GM21619 (cell line): Measurements from ENCODE around the gene CDK5R2.

ENCODE experiments used
- ATAC-seq: cut with Tn5 transposase; IDR thresholded peaks from one replicate; pipeline ENCODE4 v1.9.1; 2021; ENCODE audit not compliant: unreplicated experiment

CDK5R2 gene

DNA sequence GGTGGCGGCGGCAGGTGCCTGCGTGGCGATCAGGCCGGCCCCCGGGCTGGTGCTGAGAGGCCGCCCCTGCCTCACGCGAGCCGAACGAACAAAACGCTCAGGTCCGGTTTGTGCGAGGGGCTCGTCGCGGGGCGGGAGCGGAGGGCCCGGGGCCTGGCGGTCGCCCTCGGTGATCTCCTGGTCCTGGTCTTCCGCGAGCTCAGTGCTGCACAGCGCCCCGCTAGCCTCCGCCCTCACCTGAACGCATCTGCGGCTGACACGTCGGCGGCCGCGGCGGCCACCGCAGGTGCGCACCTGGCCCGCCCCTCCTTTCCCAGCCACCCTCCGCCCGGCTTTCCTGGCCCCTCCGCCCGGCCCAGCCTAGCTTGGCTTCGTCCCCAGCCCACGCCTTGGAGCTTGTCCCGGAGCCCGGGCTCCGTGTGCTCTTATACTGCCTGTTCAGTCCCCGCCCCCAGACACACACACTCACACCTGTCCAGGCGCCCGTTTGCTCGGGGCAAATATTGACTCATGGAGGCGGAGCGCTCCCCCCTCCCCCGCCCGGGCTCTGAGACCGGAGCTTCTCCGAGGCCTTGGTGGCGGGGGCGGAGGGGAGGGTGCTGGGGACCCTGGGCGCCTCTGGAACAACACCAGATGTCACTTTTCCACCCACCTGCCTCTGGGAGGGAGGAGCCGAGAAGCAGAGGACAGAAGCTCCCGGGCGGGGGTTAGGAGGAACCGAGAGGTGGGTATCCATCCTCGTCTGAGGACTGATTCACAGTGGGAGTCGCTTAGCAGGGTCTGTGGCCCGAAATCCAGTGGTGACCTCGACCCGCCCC is 42.3 kb downstream of the CDK5R2 start:
- no peak for ATAC-seq

DNA sequence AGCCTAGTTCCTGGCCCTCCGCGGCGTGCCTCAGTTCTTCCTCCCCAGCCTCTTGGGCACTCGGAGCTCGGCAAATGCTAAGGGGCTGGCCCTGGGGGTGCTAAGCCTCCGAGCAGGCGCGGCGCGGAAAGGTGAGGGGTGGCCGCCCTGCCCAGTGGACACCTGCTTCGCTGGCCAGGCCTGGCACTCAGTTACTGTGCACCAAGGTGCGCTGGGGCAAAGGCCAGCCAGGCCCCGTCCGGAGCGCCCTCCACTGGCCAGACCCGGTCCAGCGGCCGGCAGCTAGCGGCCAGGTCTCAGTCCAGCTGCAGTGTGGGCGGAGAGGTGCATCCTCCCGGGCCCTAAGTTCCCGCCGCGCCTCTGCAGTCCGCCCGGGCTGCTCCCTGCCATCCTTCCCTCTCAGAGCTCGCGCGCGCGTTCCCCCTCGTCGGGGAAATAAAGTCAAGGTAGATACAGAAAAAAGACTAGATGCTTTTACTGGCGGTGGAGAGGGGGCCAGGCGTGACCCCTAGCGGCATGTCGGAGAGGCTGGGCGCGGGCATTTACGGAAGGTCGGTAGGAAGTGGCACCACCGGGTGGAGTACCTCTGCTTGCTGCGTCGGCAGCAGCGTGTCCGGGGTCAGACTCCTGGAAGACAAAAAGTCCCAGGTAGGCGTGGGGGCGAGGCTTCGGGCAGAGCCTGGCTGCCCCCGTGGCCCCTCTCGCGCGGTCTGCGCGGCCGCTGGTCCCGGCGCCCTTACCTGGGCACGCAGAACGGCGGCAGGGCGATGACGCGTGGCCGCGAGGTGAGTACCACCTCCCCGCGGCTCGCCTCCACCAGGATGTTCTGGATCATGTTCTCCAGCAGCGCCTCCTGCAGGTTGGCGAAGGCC is 43.2 kb downstream of the CDK5R2 start:
- no peak for ATAC-seq

DNA sequence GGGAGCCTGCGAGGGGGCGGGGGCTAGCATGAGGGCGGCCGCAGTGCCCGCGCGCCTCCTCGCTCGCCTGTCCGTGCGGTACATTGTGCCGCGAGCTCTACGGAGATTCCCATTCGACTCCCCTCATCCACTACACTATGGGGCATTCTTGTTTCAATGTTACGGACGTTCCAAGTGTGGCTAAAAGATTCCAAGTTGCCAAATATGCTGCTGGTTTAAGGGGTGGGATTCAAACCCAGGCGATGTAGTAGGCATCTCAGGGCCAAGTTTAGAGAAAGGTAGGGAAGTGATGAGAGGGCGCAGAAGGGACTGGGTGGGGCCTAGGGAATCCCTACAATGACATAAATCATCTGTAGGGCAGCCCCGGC is 43.8 kb downstream of the CDK5R2 start:
- ATAC-seq, result no peak

DNA sequence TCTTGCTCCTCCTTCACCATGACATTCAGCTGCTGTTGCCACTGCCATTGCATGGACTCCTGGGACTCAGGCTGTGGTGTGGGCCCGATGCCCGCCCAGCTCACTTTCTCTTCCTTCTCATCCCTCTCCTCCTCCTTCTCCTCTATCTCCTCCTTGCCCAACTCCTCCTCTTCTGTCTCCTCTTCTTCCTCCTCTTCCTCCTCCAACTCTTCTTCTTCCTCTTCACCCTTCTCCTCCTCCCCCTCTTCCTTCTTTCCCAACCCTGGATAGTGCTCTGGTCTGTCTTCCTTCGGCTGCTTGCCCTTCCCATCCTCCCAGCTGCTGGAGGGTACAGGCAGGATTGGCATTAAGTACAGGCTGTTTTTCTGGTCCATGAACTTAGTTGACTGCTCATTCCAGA is 44.5 kb downstream of the CDK5R2 start:
- no peak for ATAC-seq

DNA sequence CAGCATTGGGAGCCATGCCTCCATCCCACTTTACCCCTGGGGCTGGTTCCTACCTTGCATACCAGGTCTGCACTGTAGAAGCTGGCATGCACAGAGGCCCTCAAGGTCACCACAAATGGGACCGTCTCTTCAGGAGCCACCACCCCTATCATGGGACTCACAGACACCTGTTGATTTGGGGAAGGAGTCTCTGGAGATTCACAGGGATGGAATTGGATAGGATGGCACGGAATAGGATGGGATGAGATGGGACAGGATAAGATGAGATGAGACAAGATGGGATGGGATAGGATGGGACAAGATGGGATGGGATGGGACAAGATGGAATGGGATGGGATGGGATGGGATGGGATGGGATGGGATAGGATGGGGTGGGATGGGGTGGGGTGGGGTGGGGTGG is 49.8 kb downstream of the CDK5R2 start:
- ATAC-seq, result no peak

- ATAC-seq, result no peak
Observed at GRCh38 chr2:219010162-219010756, 50.8 kb downstream of the CDK5R2 start.

- no peak for ATAC-seq
Observed at GRCh38 chr2:219010873-219011272, 51.4 kb downstream of the CDK5R2 start.
